ENCODE measurements around the gene IKBKE. TPM values are rescaled to one million over a fixed set of nuclear protein-coding genes. Genes with fewer than 3 reads are reported as not detected.

IKBKE gene
- total RNA-seq, 1 donor from 2014 or later: 7.7 TPM

DNA sequence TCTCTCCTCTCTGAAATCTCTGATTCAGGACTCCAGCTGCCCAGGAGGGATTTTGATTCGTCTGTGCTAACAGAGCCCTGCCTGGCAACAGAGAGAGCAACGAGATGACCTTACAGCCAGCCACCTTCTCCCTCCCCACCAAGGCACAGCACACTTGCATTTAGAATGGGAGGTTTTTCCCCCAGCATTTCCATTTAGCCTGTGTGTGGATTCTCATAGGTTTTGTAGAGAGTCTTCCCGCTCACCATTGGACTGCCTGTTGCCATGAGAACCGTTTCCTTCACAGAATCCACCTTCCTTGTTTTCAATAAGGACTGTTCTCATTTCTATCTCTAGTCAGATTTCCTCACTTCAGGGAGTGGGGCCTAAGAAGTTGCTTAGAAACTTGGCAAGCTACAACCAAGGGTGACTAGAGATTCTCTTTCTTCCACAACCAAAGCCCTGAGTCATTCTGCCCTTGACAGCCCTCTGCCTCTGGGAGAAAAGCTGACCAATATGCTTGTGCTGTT, 5.8 kb upstream of the IKBKE start:
- H3K27me3 Mint-ChIP-seq (ENCODE audit: low read depth): peaks cover 4% of the 10 kb centered on the region
- no peaks in the 10 kb centered on the region for H3K9me3 Mint-ChIP-seq (ENCODE audit: low read depth)
- no peak for DNase-seq (ENCODE audit: low spot score)
- peaks cover 24% of the 10 kb centered on the region for H3K4me1 Mint-ChIP-seq (ENCODE audit: low read depth)
- TF ChIP-seq, protein P1, sequence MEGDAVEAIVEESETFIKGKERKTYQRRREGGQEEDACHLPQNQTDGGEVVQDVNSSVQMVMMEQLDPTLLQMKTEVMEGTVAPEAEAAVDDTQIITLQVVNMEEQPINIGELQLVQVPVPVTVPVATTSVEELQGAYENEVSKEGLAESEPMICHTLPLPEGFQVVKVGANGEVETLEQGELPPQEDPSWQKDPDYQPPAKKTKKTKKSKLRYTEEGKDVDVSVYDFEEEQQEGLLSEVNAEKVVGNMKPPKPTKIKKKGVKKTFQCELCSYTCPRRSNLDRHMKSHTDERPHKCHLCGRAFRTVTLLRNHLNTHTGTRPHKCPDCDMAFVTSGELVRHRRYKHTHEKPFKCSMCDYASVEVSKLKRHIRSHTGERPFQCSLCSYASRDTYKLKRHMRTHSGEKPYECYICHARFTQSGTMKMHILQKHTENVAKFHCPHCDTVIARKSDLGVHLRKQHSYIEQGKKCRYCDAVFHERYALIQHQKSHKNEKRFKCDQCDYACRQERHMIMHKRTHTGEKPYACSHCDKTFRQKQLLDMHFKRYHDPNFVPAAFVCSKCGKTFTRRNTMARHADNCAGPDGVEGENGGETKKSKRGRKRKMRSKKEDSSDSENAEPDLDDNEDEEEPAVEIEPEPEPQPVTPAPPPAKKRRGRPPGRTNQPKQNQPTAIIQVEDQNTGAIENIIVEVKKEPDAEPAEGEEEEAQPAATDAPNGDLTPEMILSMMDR (IDR thresholded peaks at IDR 0.05): no peak
- peaks cover 9% of the 10 kb centered on the region for H3K36me3 Mint-ChIP-seq (ENCODE audit: low read depth)
- H3K27ac Mint-ChIP-seq (ENCODE audit: unreplicated experiment): peak overlapping the region; percentile 41
- no peak overlapping the region for H3K4me3 Mint-ChIP-seq (ENCODE audit: unreplicated experiment)

DNA sequence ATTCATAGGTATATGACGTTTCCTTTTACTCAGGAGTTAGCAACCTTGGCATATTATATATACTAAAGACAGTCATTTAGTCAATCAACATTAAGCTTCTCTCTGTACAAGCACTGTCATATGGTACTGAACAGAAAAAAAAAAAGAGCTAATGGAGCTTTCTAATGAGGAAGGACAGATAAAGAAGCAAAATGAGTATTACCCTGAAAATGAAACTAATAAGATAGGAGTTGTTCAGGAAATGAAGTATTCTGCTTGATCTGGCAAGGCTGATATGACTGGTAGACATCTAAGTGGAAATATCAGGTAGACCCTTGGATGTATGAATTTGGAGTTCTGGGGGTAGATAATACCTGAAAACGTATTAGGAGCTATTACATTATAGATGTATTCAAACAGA, 4.3 kb upstream of the IKBKE start:
- Mint-ChIP-seq H3K4me1 (ENCODE audit: low read depth) (peaks cover 36% of the 10 kb centered on the region), H3K36me3 (ENCODE audit: low read depth) (peaks cover 7% of the 10 kb centered on the region), H3K4me3 (ENCODE audit: unreplicated experiment) (no peak overlapping the region), H3K27me3 (ENCODE audit: low read depth) (peaks cover 4% of the 10 kb centered on the region), H3K27ac (ENCODE audit: unreplicated experiment) (no peak overlapping the region), H3K9me3 (ENCODE audit: low read depth) (no peaks in the 10 kb centered on the region)
- TF ChIP-seq, protein P1 (IDR thresholded peaks at IDR 0.05): no peak
- no peak for DNase-seq (ENCODE audit: low spot score)

DNA sequence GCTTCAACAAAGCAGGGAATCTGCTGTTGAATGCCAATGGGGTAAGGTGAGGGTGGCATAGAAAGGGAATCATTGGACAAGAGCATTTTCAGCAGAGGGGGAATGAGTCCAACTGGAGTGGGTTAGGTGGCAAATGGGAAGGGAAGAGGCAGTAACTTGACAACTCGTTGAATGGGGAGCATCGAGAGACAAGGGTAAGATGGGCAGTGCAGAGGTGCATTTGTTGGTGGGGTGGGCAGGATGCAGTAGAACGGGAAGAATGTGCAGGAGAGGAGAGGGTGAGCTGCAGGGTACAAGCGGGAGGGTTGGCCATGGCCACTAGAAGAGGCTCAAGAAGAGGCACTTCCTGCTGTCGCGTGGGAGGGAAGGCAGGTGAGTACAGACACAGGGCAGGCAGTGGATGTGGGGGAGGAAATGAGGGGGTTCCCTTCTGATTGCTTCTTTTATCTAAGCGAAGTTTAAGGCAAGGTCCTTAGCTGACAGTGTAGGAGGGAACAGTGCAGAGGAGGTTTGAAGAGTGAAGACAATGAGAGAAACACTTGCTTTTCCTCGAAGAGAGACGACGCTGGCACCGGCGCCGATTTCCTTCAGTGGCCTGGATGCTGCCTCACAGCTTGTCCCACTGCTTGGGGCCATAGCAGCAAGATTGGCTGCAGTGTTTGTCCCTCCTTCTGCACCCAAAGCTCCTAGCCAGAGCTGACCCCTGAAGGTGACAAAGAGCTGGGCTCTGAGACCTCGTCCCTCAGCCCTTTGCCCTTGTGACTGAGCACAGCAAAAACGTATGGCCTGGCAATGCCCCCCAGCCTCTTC, 3.2 kb upstream of the IKBKE start:
- Mint-ChIP-seq H3K9me3 (ENCODE audit: low read depth) (no peaks in the 10 kb centered on the region), H3K27me3 (ENCODE audit: low read depth) (peaks cover 4% of the 10 kb centered on the region), H3K4me3 (ENCODE audit: unreplicated experiment) (no peak overlapping the region), H3K36me3 (ENCODE audit: low read depth) (peaks cover 7% of the 10 kb centered on the region), H3K27ac (ENCODE audit: unreplicated experiment) (no peak overlapping the region), H3K4me1 (ENCODE audit: low read depth) (peaks cover 47% of the 10 kb centered on the region)
- no peak for DNase-seq (ENCODE audit: low spot score)
- TF ChIP-seq, protein P1 (IDR thresholded peaks at IDR 0.05): no peak

DNA sequence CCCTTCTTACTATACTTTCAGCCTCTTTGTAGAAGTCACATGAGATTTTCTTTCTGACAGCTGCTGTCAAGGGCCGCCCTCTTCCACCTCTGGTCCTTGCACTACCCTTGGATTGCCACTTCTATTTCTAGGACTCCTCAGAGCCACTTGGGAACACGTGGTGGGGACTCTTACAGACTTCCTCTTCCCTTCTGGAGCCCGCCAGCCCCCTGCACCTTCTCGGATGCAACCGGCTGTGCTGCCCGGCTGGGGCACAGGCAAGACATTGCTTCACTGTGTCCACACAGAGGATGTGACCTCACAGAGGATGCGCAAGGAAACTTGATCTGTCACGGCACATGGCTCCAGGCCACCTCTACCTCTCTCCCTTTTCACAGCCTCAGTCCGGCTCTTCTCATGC, 2.4 kb upstream of the IKBKE start:
- H3K27ac Mint-ChIP-seq (ENCODE audit: unreplicated experiment): no peak overlapping the region
- DNase-seq (ENCODE audit: low spot score): no peak
- H3K9me3 Mint-ChIP-seq (ENCODE audit: low read depth): no peaks in the 10 kb centered on the region
- no peak overlapping the region for H3K4me3 Mint-ChIP-seq (ENCODE audit: unreplicated experiment)
- TF ChIP-seq, protein P1 (IDR thresholded peaks at IDR 0.05): no peak
- peaks cover 4% of the 10 kb centered on the region for H3K27me3 Mint-ChIP-seq (ENCODE audit: low read depth)
- H3K36me3 Mint-ChIP-seq (ENCODE audit: low read depth): peaks cover 6% of the 10 kb centered on the region
- H3K4me1 Mint-ChIP-seq (ENCODE audit: low read depth): peaks cover 55% of the 10 kb centered on the region

DNA sequence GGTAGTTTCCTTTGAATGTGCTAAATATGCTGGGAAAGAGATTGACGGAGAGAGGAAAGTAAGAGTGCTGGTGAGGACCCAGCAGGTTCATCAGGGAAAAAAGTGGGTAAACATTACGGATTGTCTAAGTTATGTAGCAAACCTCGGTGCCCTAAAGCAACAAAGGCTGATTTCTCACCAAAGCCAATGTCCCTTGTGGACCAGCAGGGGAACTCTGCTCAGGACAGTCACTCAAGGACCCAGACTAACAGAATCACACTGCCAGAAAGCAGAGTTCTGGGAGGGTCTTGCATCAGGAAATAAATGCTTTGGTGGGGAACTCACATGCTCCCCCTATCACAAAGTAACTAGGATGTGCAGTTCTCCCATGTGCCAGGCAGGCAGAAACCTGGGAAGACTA, 1.7 kb upstream of the IKBKE start:
- H3K4me1 Mint-ChIP-seq (ENCODE audit: low read depth): peaks cover 55% of the 10 kb centered on the region
- TF ChIP-seq, protein P1 (IDR thresholded peaks at IDR 0.05): peak; percentile 21

More for the DNA sequence above, 1.7 kb upstream of the IKBKE start:
- H3K27me3 Mint-ChIP-seq (ENCODE audit: low read depth): peaks cover 4% of the 10 kb centered on the region
- no peak overlapping the region for H3K27ac Mint-ChIP-seq (ENCODE audit: unreplicated experiment)
- H3K9me3 Mint-ChIP-seq (ENCODE audit: low read depth): no peaks in the 10 kb centered on the region
- no peak for DNase-seq (ENCODE audit: low spot score)
- H3K36me3 Mint-ChIP-seq (ENCODE audit: low read depth): peaks cover 3% of the 10 kb centered on the region
- no peak overlapping the region for H3K4me3 Mint-ChIP-seq (ENCODE audit: unreplicated experiment)
